ENCODE results near the gene MPZL1. TPM values are rescaled to one million over a fixed set of nuclear protein-coding genes. Genes with fewer than 3 reads are reported as not detected.

The MPZL1 gene
- total RNA-seq, 2 experiments from 2014 or later, result 22.3 to 23.0 TPM

DNA sequence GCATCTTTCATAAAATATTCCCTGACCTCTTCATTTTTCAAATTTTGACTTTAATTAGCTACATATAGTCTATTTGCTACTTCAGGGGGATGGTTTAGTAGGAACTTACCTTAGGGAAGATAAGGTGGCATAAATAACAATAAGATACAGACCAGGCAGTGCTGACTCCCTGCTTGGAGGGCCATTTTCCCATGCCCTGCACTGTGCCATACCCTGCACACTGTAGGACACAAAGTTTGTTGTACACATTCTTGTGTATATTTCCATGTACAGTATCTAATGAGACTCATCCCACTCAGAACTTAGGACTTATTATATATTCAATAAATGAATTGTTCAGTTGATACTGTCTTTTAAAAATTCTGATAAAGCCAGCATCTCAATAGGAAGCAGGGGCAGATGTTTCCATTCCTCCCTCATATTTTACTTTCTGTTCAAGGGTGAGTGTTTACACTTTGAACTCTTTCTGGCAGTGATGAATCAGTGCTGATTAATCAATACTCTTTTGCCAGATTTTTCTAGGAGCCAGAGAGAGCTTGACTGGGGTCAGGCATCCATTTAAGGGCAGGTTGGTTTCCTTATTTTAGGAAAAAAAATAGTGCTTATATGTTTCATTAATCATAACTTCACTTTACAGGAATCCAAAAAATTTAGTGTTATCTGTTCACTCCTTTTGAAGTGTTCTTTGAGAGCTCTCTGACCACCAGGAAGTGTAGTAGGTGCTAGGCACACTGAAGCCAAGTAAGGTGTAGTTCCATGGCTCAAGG is 30.6 kb downstream of the MPZL1 start:
- peaks cover 27% of the 10 kb centered on the region for H3K4me1 Mint-ChIP-seq
- H3K27ac Mint-ChIP-seq, result peak overlapping the region; percentile 87
- H3K4me3 Mint-ChIP-seq, result peak overlapping the region; percentile 2
- ChIA-PET POLR2A (interaction anchor here (0.6 kb wide), 1 partner anchor 582 kb away, joined by 3 read pairs; no protein-coding TSS in a partner anchor), CTCF (interaction anchor here (0.7 to 1.5 kb wide), 4 partner anchors 16 to 330 kb away, joined by 3 to 5 read pairs (median 4); no protein-coding TSS in a partner anchor)
- peaks cover 4% of the 10 kb centered on the region for H3K36me3 Mint-ChIP-seq (ENCODE audit: low read depth)
- ATAC-seq, result peak; percentile 89
- DNase-seq, result no peak
- H3K9me3 Mint-ChIP-seq (ENCODE audit: low read depth), result no peaks in the 10 kb centered on the region
- intact Hi-C loops (cut with DNase I, micrococcal nuclease), result no loop called here
- no peaks in the 10 kb centered on the region for H3K27me3 Mint-ChIP-seq

GRCh38 chr1:167755654-167756053 is 33.9 kb downstream of the MPZL1 start:
- peaks cover 4% of the 10 kb centered on the region for H3K36me3 Mint-ChIP-seq (ENCODE audit: low read depth)
- CTCF ChIA-PET, result interaction anchor here (0.6 kb wide), 2 partner anchors 106 to 155 kb away, joined by 3 read pairs; no protein-coding TSS in a partner anchor
- ATAC-seq (no peak), DNase-seq (no peak)
- no peak overlapping the region for H3K27ac Mint-ChIP-seq
- H3K4me3 Mint-ChIP-seq, result no peak overlapping the region
- no peaks in the 10 kb centered on the region for H3K27me3 Mint-ChIP-seq
- no peaks in the 10 kb centered on the region for H3K9me3 Mint-ChIP-seq (ENCODE audit: low read depth)
- POLR2A ChIA-PET, result no interaction called here
- H3K4me1 Mint-ChIP-seq, result peaks cover 29% of the 10 kb centered on the region
- intact Hi-C loops (cut with DNase I, micrococcal nuclease), result no loop called here

DNA sequence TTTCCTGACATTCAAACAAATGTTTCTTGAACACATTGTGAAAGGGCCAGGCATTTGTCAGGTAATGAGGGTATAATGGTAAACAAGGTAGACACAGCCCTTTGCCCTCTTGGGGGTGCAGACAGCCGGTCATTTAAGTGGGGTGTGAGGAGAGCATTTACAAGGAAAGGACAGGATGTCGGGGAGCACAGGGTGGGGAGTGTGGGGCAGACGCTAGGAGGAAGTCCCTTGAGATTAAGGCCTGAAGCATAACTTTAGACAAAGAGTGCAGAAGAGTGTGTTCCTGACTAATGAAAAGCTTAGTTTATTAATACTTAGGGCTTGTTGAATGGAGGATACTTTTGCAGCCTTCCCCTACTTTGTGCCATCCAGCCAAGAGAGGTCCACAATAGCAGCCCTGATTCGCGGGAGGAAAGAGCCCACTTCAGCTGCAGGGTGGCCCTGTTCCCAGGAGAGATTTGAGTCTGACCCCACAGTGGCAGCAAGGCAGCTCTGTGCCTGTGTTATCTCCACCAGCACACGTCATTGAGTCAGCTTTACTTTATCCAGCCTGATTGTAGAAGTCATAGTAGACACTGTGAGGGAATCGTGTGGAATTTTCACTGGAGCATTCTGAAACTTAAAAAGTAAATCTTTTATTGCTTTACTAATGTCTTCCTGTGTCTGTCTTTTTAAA is 35.1 kb downstream of the MPZL1 start:
- Mint-ChIP-seq H3K27ac (no peak overlapping the region), H3K4me3 (no peak overlapping the region), H3K36me3 (ENCODE audit: low read depth) (peaks cover 3% of the 10 kb centered on the region), H3K4me1 (peaks cover 37% of the 10 kb centered on the region), H3K27me3 (no peaks in the 10 kb centered on the region), H3K9me3 (ENCODE audit: low read depth) (no peaks in the 10 kb centered on the region)
- ChIA-PET CTCF (no interaction called here), POLR2A (no interaction called here)
- intact Hi-C loops (cut with DNase I, micrococcal nuclease), result no loop called here
- no peak for DNase-seq
- no peak for ATAC-seq

- CTCF ChIA-PET, result no interaction called here
- H3K27ac Mint-ChIP-seq, result no peak overlapping the region
- no peaks in the 10 kb centered on the region for H3K36me3 Mint-ChIP-seq (ENCODE audit: low read depth)
- H3K9me3 Mint-ChIP-seq (ENCODE audit: low read depth), result no peaks in the 10 kb centered on the region
- no peaks in the 10 kb centered on the region for H3K27me3 Mint-ChIP-seq
- DNase-seq, result no peak
- peaks cover 37% of the 10 kb centered on the region for H3K4me1 Mint-ChIP-seq
- POLR2A ChIA-PET, result no interaction called here
- intact Hi-C loops (cut with DNase I, micrococcal nuclease), result no loop called here
- no peak for ATAC-seq
- no peak overlapping the region for H3K4me3 Mint-ChIP-seq
These were observed 35.9 kb downstream of the MPZL1 start for GRCh38 chr1:167757433-167758309.

- ATAC-seq, result no peak
- ChIA-PET POLR2A (no interaction called here), CTCF (no interaction called here)
- intact Hi-C loops (cut with DNase I, micrococcal nuclease), result no loop called here
- Mint-ChIP-seq H3K4me1 (peaks cover 31% of the 10 kb centered on the region), H3K27ac (peak overlapping the region; percentile 10), H3K27me3 (no peaks in the 10 kb centered on the region), H3K36me3 (ENCODE audit: low read depth) (peaks cover 2% of the 10 kb centered on the region), H3K4me3 (no peak overlapping the region), H3K9me3 (ENCODE audit: low read depth) (no peaks in the 10 kb centered on the region)
- DNase-seq, result no peak
These were observed 39.6 kb downstream of the MPZL1 start for GRCh38 chr1:167761400-167761799.

DNA sequence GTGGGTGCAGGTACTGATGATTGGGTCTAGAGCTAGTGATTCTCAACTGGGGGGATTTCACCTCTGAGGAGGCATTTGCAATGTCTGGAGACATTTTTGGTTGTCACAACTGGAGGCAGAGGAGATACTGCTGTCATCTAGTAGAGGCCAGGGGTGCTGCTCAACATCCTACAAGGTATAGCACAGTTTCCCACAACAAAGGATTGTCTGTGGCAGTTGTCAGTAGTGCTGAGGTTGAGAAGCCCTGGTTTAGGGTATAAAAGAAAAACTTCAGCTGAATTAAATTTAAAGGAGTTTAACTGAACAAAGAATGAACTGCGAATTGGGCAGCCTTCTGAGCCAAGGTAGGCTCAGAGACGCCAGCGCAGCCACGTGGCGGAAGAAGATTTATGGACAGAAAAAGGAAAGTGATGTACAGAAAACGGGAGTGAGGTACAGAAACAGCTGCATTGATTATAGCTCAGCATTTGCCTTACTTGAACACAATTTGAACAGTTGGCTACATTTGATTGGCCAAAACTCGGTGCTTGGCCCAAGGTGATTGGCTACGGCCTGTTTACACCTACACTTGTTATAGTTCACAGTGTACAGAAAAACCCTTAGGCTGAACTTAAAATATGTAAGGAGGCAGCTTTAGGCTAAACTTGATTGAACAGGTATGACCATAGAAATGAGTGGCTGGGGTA is 40.4 kb downstream of the MPZL1 start:
- ATAC-seq (peak; percentile 76), DNase-seq (peak; percentile 49)
- peaks cover 8% of the 10 kb centered on the region for H3K36me3 Mint-ChIP-seq (ENCODE audit: low read depth)
- H3K27me3 Mint-ChIP-seq, result no peaks in the 10 kb centered on the region
- intact Hi-C loops (cut with DNase I, micrococcal nuclease), result no loop called here
- H3K9me3 Mint-ChIP-seq (ENCODE audit: low read depth), result no peaks in the 10 kb centered on the region
- ChIA-PET CTCF (interaction anchor here (0.7 to 1.3 kb wide), 3 partner anchors 14 to 228 kb away, joined by 3 read pairs; no protein-coding TSS in a partner anchor), POLR2A (interaction anchor here (1.0 kb wide), 1 partner anchor 13 kb away, joined by 3 read pairs; no protein-coding TSS in a partner anchor)
- H3K27ac Mint-ChIP-seq, result peak overlapping the region; percentile 75
- no peak overlapping the region for H3K4me3 Mint-ChIP-seq
- peaks cover 25% of the 10 kb centered on the region for H3K4me1 Mint-ChIP-seq

GRCh38 chr1:167763525-167764220 is 41.9 kb downstream of the MPZL1 start:
- ChIA-PET CTCF (interaction anchor here (1.3 kb wide), 1 partner anchor 13 kb away, joined by 3 read pairs; no protein-coding TSS in a partner anchor), POLR2A (no interaction called here)
- DNase-seq (no peak), ATAC-seq (no peak)
- Mint-ChIP-seq H3K4me1 (peaks cover 24% of the 10 kb centered on the region), H3K4me3 (no peak overlapping the region), H3K27ac (no peak overlapping the region), H3K36me3 (ENCODE audit: low read depth) (peaks cover 13% of the 10 kb centered on the region), H3K9me3 (ENCODE audit: low read depth) (no peaks in the 10 kb centered on the region), H3K27me3 (no peaks in the 10 kb centered on the region)
- intact Hi-C loops (cut with DNase I, micrococcal nuclease), result no loop called here

GRCh38 chr1:167764458-167765330 is 42.9 kb downstream of the MPZL1 start:
- DNase-seq (no peak), ATAC-seq (no peak)
- Mint-ChIP-seq H3K9me3 (ENCODE audit: low read depth) (no peaks in the 10 kb centered on the region), H3K27me3 (no peaks in the 10 kb centered on the region), H3K27ac (no peak overlapping the region), H3K4me1 (peaks cover 24% of the 10 kb centered on the region), H3K36me3 (ENCODE audit: low read depth) (peaks cover 15% of the 10 kb centered on the region), H3K4me3 (no peak overlapping the region)
- intact Hi-C loops (cut with DNase I, micrococcal nuclease), result no loop called here
- POLR2A ChIA-PET, result no interaction called here
- CTCF ChIA-PET, result no interaction called here

GRCh38 chr1:167765496-167765895 is 43.7 kb downstream of the MPZL1 start:
- intact Hi-C loops (cut with DNase I, micrococcal nuclease), result no loop called here
- no peak for ATAC-seq
- no peak for DNase-seq
- peaks cover 22% of the 10 kb centered on the region for H3K4me1 Mint-ChIP-seq
- no peaks in the 10 kb centered on the region for H3K27me3 Mint-ChIP-seq
- ChIA-PET CTCF (no interaction called here), POLR2A (no interaction called here)
- peaks cover 20% of the 10 kb centered on the region for H3K36me3 Mint-ChIP-seq (ENCODE audit: low read depth)
- no peaks in the 10 kb centered on the region for H3K9me3 Mint-ChIP-seq (ENCODE audit: low read depth)
- H3K27ac Mint-ChIP-seq, result no peak overlapping the region
- H3K4me3 Mint-ChIP-seq, result no peak overlapping the region

DNA sequence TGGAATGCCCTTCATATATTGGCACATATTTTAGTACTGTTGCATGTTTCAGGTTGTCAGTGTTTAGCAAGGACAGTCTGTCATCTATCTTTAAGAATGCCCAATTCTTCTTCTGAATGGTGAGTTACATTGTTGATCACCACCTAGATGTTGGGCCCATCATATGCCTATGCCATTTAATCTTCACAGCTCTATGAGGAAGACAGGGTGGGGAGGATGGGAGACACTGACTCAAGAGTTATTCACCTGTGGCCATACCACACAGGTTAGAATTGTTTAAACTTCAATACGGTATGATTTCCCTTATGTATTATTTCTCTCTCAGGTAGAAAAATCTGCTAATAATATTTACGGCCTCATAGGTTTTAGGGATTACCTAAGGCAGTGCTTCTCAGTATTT is 44.8 kb downstream of the MPZL1 start:
- no peak for ATAC-seq
- intact Hi-C loops (cut with DNase I, micrococcal nuclease), result no loop called here
- H3K4me3 Mint-ChIP-seq, result no peak overlapping the region
- ChIA-PET POLR2A (no interaction called here), CTCF (interaction anchor here (0.6 kb wide), 1 partner anchor 42 kb away, joined by 3 read pairs; no protein-coding TSS in a partner anchor)
- no peak overlapping the region for H3K27ac Mint-ChIP-seq
- H3K27me3 Mint-ChIP-seq, result no peaks in the 10 kb centered on the region
- H3K36me3 Mint-ChIP-seq (ENCODE audit: low read depth), result peaks cover 25% of the 10 kb centered on the region
- H3K4me1 Mint-ChIP-seq, result peaks cover 12% of the 10 kb centered on the region
- no peak for DNase-seq
- H3K9me3 Mint-ChIP-seq (ENCODE audit: low read depth), result no peaks in the 10 kb centered on the region

Data from activated CD4-positive, alpha-beta T cell treated with anti-CD3 and anti-CD28 coated beads for 36 hours (primary cell).